Measurements from ENCODE around the gene CIDEC.

CIDEC gene

DNA sequence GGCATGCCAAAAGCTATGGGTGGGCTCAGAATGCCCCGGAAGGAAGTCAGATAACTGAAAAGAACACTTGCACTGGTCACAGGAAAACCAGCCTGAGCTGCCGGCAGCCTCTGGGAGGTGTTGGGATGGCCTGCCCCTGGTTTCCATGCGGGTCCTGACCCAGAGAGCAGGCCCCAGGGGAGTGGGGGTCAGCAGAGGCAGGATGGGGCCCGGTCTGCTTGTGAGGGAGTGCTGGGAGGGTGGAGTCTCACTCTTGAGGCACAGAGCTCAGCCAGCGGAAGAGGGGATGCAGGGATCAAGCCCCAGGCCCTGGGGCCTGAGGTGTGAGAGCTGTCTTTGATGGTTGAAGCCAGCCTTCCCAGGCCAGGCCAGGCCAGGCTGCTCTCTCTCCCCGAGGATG is 33.8 kb downstream of the CIDEC start:
- no peak for DNase-seq (ENCODE audit: low spot score)

DNA sequence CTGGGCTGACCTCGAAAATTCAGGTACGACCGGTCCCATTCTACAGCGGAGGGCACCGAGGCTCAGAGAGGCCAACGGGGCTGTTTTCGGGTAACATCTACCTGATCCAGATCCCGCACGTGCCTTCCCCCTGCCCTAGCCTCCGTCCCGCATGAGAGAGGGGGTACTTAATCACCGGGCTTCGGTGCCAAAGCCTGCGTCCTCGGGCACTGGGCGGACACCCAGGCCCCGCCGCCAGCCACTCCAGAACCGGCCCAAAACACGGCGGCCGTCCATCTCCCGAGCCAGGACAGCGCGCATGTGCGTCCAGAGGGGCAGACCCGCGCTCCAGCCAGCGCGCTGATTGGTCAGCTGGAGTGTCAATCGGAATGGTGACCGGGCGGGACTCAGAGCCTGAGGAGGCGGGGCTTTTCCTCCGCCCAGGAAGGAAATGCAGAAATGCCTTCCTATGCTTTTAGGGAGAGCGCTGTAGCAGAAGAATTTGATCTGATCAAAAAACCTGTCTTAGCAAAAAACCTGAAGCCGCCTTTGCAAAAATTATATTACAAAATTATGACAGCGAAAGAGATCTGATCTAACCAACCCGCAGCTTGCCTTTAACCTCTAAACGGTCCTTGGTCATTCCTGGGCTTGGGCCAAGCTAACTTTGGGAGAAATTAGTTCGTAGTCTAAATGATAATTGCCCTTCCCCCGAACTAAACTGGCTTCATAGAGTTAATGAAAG is 36.2 kb downstream of the CIDEC start, which contains the start of gene RPUSD3:
Gene RPUSD3, minus strand, starts transcription at position 294 of the 724 bp plus-strand sequence. Its CDS starts 18 bp downstream, at position 276.
- DNase-seq (ENCODE audit: low spot score): peak; percentile 100

- DNase-seq (ENCODE audit: low spot score): no peak
These were observed 39.0 kb downstream of the CIDEC start for GRCh38 chr3:9841015-9841414.

DNA sequence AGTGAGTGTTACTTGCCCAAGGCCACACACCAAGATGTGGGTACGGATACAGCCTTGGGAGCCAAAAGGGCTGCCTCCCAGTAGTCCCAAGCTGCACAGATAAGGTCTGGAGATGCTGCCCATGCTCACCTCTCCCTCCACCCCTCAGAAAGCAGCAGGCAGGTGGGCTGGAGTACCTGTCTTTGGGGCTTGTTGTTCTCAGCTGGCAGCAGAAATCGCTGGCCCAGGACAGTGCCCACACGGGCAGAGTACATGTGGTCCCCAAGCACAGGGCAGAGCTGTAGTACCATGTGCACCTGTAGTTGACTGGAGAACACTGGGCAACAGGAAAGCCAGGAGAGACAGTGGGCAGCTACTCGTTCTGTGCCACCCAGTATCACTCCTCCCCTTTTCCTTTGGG is 41.2 kb downstream of the CIDEC start:
- no peak for DNase-seq (ENCODE audit: low spot score)

DNA sequence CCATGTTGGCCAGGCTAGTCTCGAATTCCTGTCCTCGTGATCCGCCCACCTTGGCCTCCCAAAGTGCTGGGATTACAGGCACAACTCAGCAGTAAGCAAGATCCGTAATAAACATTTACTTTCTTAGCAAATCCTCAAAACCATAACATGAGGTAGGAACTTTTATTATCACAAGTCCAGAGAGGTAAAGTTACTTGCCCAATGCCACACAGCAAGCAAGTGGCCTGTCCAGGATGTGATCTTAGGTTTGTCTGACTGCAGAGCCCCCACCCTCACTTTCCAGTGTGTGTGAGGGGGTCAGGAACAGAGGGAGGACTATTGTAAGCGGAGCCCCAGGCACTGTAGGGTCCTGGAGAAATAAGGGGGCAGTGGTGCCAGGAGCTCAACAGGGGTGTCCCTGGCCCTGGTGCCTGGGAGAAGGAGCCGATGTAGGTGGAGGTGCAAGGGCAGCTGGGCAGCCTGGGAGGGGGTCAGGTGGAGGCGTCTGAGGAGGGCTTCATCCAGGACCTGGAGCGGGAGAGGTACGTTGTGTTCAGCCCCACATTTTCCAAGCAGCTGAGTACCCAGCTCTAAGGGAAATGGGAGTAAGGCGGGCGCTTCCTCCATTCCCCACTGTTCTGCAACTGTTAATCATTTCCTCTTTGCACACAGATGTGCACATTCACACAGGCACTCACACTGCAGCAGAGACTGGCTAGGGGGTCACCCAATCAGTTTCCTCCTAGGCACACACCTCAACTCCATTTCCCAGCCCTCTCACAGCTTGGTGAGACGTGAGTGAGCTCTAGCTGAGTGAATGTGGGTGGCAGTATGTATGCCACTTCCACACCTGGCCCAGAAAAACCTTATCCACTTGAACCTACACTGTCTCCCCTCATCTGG is 42.1 kb downstream of the CIDEC start:
- DNase-seq (ENCODE audit: low spot score): no peak

DNA sequence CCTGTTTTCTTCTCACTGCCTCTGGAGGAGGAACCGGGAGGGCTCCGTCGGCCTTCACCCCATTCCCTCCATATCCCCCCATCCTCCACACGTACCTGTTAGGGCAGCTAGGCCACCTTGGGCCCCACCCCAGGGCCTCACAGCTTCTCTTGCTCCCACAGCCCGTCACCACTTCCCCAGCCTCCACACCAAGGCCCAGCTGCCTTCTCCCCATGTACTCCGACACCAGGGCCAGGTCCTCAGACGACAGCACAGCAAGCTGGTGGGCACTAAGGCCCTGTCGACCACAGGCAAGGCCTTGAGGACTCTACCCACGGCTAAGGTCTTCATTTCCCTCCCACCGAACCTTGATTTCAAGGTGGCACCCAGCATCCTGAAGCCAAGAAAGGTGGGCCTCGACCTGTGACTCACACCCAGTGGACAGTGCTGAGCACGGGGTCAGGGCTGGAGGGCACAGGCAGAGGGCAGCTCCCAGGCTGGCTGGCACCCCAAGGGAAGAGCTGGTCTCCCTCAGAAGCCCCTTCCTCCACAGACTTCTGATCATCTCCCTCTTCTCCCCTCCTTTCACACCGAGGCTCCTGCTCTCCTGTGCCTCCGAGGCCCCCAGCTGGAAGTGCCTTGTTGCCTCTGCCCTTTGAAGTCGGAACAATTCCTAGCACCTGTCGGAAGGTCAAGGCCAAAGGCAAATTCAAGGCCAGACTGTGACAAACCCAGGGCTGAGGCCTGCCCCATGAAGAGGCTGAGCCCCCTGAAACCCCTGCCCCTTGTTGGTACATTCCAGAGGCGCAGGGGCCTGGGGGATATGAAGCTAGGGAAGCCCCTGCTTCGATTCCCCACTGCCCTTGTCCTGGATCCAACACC is 45.3 kb downstream of the CIDEC start:
- DNase-seq (ENCODE audit: low spot score): no peak

DNA sequence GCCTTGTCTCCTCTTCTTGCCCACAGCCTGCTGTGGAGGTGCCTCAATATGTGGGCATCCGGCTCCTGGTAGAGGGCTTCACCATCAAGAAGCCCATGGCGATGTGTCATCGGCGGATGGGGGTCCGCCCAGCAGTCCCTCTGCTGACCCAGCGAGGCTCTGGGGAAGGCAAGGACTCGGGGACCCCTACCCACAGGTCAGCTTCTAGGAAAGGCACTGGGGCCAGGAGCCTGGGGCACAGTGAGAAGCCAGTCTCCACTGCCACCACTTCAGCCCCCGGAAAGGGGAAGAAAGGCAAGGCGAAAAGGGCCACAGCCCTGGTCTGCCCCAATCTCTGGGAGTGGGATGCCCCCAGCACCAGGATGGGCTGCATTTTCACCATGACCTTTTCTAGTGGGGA is 47.0 kb downstream of the CIDEC start:
- DNase-seq (ENCODE audit: low spot score): no peak

DNA sequence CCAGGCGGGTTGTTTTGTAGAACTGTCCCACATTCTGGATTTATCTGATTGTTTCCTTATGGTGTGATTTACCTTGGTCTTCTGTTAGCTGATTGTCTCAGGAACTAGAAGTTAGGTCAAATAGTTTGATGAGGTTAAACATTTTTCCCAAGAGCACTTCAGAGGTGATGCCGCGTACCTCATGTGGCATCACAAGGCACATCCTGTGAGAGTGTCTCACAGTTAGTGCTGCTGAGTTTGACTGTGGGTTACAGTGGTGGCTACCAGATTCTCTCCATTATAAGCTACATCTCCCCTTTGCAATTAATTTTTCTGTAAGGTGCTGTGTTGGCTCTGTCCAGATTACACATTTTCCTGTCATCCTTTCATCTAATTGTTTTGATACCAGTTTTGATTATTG is 48.8 kb downstream of the CIDEC start:
- no peak for DNase-seq (ENCODE audit: low spot score)

DNA sequence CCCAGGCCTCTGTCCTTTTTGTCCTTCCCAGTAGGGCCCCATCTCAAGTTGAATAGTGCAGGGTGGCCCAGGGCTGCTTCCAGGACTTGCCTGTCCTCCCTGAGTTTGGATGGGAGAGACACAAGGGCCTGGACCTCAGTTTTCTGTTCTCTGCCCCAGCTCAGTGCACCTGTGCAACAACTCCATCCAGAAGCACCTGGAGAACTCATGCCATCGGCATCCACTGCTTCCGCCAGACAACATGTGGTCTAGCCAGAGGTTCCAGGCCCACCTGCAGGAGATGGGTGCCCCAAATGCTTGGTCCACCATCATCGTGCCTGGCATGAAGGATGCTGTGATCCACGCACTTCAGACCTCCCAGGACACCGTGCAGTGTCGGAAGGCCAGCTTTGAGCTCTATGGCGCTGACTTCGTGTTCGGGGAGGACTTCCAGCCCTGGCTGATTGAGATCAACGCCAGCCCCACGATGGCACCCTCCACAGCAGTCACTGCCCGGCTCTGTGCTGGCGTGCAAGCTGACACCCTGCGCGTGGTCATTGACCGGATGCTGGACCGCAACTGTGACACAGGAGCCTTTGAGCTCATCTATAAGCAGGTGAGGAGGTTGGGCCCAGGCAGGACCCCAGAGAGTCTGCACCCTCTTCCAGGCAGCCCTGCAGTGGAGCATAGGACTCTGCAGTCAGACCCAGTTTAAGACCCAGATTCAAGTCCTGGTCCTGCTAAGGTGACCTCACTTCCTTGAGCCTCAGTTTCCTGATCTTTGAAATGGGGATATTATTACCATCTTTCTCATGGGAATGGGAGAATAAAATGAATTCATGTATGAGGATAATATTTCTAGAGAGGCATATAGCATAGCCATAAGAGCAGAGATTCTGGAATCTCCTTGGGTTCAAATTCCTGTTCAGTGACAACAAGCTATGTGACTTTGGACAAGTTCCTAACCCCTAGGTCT is 51.0 kb downstream of the CIDEC start:
- no peak for DNase-seq (ENCODE audit: low spot score)

GRCh38 chr3:9826815-9827573 is 53.1 kb downstream of the CIDEC start:
- DNase-seq (ENCODE audit: low spot score): peak; percentile 71

- no peak for DNase-seq (ENCODE audit: low spot score)
These were observed 54.5 kb downstream of the CIDEC start for GRCh38 chr3:9825451-9826040.

GRCh38 chr3:9820946-9821345 is 59.1 kb downstream of the CIDEC start:
- DNase-seq (ENCODE audit: low spot score): peak; percentile 62

DNA sequence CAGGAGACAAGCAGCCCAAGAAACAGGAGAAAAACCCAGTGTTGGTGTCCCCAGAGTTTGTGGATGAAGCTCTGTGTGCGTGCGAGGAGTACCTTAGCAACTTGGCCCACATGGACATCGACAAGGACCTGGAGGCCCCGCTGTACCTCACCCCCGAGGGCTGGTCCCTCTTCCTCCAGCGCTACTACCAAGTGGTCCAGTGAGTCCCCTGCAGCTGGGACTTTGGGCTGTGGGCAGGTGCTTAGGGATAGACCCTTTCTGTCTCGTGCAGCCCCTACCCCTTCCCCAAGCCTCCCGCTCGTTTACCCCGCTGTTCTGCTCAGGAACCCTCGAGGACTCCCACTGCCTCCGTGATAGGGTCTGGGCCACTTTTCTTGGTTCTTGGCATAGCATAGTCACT is 59.5 kb downstream of the CIDEC start:
- DNase-seq (ENCODE audit: low spot score): no peak

DNA sequence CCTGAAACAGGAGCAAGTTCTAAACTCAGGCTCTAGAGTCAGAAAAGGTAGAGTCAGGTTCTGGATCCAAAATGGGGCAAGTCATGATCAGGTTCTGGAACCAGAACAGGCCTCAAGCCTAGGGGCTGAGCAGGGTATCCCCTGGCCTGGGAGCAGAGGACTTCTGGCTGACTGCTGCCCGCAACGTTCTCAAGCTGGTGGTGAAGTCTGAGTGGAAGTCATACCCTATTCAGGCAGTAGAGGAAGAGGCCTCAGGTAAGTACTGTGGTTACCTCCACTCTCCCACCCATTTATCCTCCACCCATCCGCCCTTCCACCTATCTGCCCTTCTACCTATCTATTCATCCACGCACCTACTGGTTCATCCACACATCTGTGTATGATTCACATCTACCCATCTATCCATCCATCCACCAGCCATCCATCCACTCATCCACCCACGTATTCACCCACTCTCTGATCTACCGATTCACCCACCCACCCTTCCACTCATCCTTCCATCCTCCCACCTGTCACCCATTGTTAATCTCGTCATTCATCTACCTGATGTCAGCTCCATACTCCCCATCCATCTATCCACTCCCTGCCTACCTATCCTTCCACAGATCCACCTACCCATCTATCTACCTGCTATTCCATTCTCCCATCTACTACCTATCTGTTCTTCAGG is 61.3 kb downstream of the CIDEC start:
- no peak for DNase-seq (ENCODE audit: low spot score)

GRCh38 chr3:9817436-9817835 is 62.6 kb downstream of the CIDEC start:
- DNase-seq (ENCODE audit: low spot score): no peak

Data from HuH-7.5 (cell line).